ENCODE measurements around the gene DHRS13. TPM values are rescaled to one million over a fixed set of nuclear protein-coding genes. Genes with fewer than 3 reads are reported as not detected.

DHRS13 gene
- total and polyA plus RNA-seq, 7 donors = 2.1 to 15.0 (median 3.9) TPM

DNA sequence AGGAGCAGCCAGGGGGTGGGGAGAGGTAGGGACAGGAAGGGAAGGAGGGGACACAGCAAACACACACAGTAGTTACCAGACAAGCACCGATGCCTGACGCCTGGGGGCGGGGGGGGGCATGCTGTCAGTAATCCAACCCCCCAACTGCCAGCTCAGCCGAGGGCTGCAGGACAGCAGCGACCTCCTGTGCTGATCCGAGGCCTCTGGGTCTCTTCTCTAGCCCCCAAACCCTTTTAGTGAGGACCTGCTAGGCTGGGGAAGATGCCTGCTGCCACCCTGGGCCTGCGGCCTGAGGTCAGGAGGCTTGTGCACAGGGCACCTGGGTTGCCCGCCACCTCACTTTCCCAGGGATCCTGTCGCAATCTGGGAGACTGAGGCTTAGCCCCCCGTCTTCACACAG, 16.9 kb downstream of the DHRS13 start:
- Histone ChIP-seq H3K36me3 (peaks cover 26 to 71% (median 39%) of the 10 kb centered on the region in 4 donors), H3K4me1 (peaks cover 0 to 4% (median 0%) of the 10 kb centered on the region in 4 donors), H3K9me3 (no peaks in the 10 kb centered on the region), H3K4me3 (no peak overlapping the region), H3K27ac (no peak overlapping the region), H3K27me3 (no peaks in the 10 kb centered on the region)
- no peak for DNase-seq
- TF ChIP-seq, protein P1, sequence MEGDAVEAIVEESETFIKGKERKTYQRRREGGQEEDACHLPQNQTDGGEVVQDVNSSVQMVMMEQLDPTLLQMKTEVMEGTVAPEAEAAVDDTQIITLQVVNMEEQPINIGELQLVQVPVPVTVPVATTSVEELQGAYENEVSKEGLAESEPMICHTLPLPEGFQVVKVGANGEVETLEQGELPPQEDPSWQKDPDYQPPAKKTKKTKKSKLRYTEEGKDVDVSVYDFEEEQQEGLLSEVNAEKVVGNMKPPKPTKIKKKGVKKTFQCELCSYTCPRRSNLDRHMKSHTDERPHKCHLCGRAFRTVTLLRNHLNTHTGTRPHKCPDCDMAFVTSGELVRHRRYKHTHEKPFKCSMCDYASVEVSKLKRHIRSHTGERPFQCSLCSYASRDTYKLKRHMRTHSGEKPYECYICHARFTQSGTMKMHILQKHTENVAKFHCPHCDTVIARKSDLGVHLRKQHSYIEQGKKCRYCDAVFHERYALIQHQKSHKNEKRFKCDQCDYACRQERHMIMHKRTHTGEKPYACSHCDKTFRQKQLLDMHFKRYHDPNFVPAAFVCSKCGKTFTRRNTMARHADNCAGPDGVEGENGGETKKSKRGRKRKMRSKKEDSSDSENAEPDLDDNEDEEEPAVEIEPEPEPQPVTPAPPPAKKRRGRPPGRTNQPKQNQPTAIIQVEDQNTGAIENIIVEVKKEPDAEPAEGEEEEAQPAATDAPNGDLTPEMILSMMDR (IDR thresholded peaks at IDR 0.05) = no peak
- no peak for TF ChIP-seq POLR2A (IDR thresholded peaks at IDR 0.05)
- TF ChIP-seq POLR2AphosphoS5 (IDR thresholded peaks at IDR 0.05) = no peak
- TF ChIP-seq EP300 (IDR thresholded peaks at IDR 0.05) = no peak
- intact Hi-C loops (cut with DNase I) = no loop called here
- 91 to 94% methylated on average over 10 of the region's 10 CpGs for WGBS, 2 donors

DNA sequence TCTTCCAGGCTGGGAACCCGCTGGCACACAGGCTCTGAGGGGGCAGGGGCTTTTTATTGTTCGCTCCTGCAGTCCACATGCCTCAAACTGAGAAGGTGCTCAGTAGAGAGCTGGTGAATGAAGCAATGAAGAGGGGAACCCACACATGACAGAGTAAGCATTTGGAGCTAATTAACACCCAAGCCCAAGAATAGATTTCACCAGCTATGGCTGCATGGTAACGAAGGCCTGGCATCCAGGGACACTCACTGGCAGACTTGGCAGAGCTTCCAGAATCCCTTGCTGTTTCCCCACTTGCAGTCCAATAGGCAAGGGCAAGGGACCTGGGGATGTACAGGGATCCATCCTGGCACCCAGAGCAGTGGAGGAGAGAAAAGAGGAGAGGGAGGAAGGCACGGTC, 17.5 kb downstream of the DHRS13 start:
- WGBS, 2 donors = 96 to 97% methylated on average over 4 of the region's 4 CpGs
- no peak overlapping the region for H3K4me3 ChIP-seq
- H3K9me3 ChIP-seq = no peaks in the 10 kb centered on the region
- TF ChIP-seq EP300 (IDR thresholded peaks at IDR 0.05) = no peak
- no peak for TF ChIP-seq POLR2A (IDR thresholded peaks at IDR 0.05)
- TF ChIP-seq, protein P1 (IDR thresholded peaks at IDR 0.05) = no peak
- TF ChIP-seq POLR2AphosphoS5 (IDR thresholded peaks at IDR 0.05) = no peak
- no peak overlapping the region for H3K27ac ChIP-seq
- H3K36me3 ChIP-seq = peaks cover 31 to 72% (median 44%) of the 10 kb centered on the region in 4 donors
- intact Hi-C loops (cut with DNase I) = no loop called here
- H3K27me3 ChIP-seq = no peaks in the 10 kb centered on the region
- H3K4me1 ChIP-seq = peaks cover 0 to 4% (median 0%) of the 10 kb centered on the region in 4 donors
- no peak for DNase-seq

GRCh38 chr17:28883967-28884702, 18.7 kb downstream of the DHRS13 start:
- Histone ChIP-seq H3K27ac (no peak overlapping the region), H3K9me3 (no peaks in the 10 kb centered on the region), H3K4me1 (peaks cover 0 to under 1% (median 0%) of the 10 kb centered on the region in 4 donors), H3K4me3 (no peak overlapping the region), H3K36me3 (peaks cover 36 to 84% (median 56%) of the 10 kb centered on the region in 4 donors), H3K27me3 (no peaks in the 10 kb centered on the region)
- DNase-seq = no peak
- TF ChIP-seq POLR2AphosphoS5 (IDR thresholded peaks at IDR 0.05) (no peak), EP300 (IDR thresholded peaks at IDR 0.05) (no peak), POLR2A (IDR thresholded peaks at IDR 0.05) (no peak)
- TF ChIP-seq, protein P1 (IDR thresholded peaks at IDR 0.05) = no peak
- intact Hi-C loops (cut with DNase I) = no loop called here
- 90 to 92% methylated on average over 27 of the region's 27 CpGs for WGBS, 2 donors

DNA sequence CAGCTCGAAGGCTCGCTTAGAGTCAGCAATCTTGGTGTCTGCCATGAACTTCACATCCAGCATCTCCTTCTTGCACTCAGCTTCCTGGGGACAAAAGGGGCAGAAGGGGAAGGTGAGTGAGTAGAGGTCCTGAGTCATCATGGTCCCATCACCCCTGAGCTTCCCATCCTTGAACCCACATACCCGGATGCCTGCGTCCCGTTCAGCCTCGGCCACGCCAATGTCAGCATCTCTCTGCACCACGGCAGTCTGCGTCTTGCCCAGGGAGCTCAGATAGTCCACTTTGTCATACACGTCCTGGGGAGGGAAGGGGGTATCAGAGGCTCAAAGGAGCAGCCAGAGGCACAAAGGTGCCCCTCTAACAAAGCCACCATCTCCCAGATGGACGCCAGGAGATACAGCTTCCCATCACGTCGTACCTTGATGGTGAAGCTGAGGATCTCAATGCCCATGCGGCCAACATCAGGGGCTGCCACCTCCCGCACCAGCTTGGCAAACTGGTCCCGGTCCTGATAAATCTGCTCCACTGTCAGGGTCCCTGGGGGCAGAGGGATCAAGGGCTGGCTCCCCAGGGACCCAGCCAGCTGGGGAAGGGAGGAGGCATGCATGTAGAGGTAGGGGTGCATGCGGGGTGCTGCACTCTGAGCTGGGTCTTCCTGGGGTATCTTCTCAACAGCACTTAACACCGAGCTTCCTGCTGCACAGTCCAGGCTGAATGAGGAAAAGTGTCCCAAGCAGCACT, 20.6 kb downstream of the DHRS13 start:
- WGBS, 2 donors = 94 to 96% methylated on average over 18 of the region's 18 CpGs
- TF ChIP-seq EP300 (IDR thresholded peaks at IDR 0.05) = no peak
- no peak for TF ChIP-seq POLR2A (IDR thresholded peaks at IDR 0.05)
- TF ChIP-seq POLR2AphosphoS5 (IDR thresholded peaks at IDR 0.05) = no peak
- TF ChIP-seq, protein P1 (IDR thresholded peaks at IDR 0.05) = no peak
- intact Hi-C loops (cut with DNase I) = no loop called here
- H3K27me3 ChIP-seq = no peaks in the 10 kb centered on the region
- H3K9me3 ChIP-seq = no peaks in the 10 kb centered on the region
- no peaks in the 10 kb centered on the region for H3K4me1 ChIP-seq
- peaks cover 36 to 89% (median 60%) of the 10 kb centered on the region in 4 donors for H3K36me3 ChIP-seq
- no peak overlapping the region for H3K4me3 ChIP-seq
- H3K27ac ChIP-seq = no peak overlapping the region
- no peak for DNase-seq

Data from sigmoid colon (tissue), 7 donors.